Prostate gland (tissue), 2 donors: ENCODE measurements around the gene PSEN1.

ENCODE experiments used
- POLR2AphosphoS5 ChIP-seq: sonication (generic); formaldehyde crosslinking; IDR thresholded peaks from one replicate; pipeline ENCODE4 v1.6.1; 2017; ENCODE audit warnings: antibody characterized with exemption
- TF ChIP-seq, protein P1 (sequence below), 4 experiments: fragments of 200-600 bp in 2 of 4; fragments of 450-650 bp in 2 of 4; sonication (generic) in 2 of 4; IDR thresholded peaks; 1 replicate in 3 of 4; 2 replicates in 1 of 4; pipeline ENCODE4 v1.5.1; 2016 to 2019; ENCODE audit warnings: antibody characterized with exemption in 4 of 4, mild to moderate bottlenecking in 2 of 4, moderate library complexity in 2 of 4

DNA sequence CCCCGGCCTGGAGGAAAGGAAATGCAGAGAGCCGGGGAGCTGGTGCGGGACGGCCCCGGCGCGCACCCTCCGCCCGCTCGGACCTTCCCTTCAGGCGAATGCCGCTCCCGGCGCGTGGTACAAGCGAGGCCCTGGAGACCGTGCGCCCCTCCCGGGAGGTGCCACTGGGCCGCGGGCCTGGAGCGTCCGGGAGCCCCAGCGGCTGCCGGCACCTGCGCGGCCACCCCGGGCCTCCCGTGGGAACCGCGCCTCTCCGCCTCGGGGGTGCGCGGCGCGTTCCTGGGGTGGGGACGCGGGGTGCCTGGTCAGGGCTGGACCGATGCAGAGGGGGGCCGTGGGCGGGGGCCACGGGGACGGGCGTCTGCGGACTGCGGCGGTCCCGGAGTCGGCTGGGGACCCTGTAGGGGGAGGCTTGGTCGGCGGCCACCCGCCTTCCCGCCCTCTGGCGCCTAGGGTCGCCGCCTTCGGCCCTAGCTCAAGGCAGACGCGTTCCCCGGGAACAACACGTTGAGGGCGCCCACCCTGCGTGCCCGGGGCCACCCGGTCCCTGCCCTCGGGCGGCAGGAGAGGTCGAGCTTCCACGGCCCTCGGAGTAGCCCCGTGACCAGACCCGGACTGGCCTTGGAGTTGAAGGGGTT, 101.6 kb downstream of the PSEN1 start:
- TF ChIP-seq, protein P1, sequence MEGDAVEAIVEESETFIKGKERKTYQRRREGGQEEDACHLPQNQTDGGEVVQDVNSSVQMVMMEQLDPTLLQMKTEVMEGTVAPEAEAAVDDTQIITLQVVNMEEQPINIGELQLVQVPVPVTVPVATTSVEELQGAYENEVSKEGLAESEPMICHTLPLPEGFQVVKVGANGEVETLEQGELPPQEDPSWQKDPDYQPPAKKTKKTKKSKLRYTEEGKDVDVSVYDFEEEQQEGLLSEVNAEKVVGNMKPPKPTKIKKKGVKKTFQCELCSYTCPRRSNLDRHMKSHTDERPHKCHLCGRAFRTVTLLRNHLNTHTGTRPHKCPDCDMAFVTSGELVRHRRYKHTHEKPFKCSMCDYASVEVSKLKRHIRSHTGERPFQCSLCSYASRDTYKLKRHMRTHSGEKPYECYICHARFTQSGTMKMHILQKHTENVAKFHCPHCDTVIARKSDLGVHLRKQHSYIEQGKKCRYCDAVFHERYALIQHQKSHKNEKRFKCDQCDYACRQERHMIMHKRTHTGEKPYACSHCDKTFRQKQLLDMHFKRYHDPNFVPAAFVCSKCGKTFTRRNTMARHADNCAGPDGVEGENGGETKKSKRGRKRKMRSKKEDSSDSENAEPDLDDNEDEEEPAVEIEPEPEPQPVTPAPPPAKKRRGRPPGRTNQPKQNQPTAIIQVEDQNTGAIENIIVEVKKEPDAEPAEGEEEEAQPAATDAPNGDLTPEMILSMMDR (IDR thresholded peaks at IDR 0.05) = no peak
- TF ChIP-seq POLR2AphosphoS5 = no peak
